ENCODE results near the gene MARK1. TPM values are rescaled to one million over a fixed set of nuclear protein-coding genes. Genes with fewer than 3 reads are reported as not detected.

MARK1 gene
- total RNA-seq, 1 donor from 2014 or later, result 13.2 TPM

GRCh38 chr1:220702733-220703270 is 174.9 kb downstream of the MARK1 start:
- Histone ChIP-seq H3K9me3 (ENCODE audit: low read depth) (no peaks in the 10 kb centered on the region), H3F3A (ENCODE audit: low read depth) (no peaks in the 10 kb centered on the region), H3K4me1 (peaks cover 7% of the 10 kb centered on the region), H3K4me2 (no peak overlapping the region), H3K4me3 (no peak overlapping the region), H2AFZ (replicated peaks) (peak overlapping the region; percentile 14), H3K9ac (no peak overlapping the region), H3K27me3 (no peaks in the 10 kb centered on the region), H4K20me1 (ENCODE audit: low read depth) (no peaks in the 10 kb centered on the region), H3K79me2 (ENCODE audit: low read depth) (no peaks in the 10 kb centered on the region), H3K36me3 (no peaks in the 10 kb centered on the region), H3K27ac (no peak overlapping the region)
- no peak for TF ChIP-seq EZH2phosphoT487 (IDR thresholded peaks at IDR 0.05)
- TF ChIP-seq EZH2 (IDR thresholded peaks at IDR 0.05), result no peak
- TF ChIP-seq CTCF (IDR thresholded peaks at IDR 0.05), result no peak
- peaks cover 3% of the 10 kb centered on the region for H3K27me3 Mint-ChIP-seq (ENCODE audit: insufficient read depth, low read depth)
- H3K9me3 Mint-ChIP-seq, result peaks cover 5% of the 10 kb centered on the region
- no peak for DNase-seq (ENCODE audit: low spot score)
- H3K27ac Mint-ChIP-seq, result no peak overlapping the region
- H3K4me3 Mint-ChIP-seq, result no peak overlapping the region
- H3K4me1 Mint-ChIP-seq, result peaks cover 4% of the 10 kb centered on the region
- no peaks in the 10 kb centered on the region for H3K36me3 Mint-ChIP-seq

GRCh38 chr1:220703305-220703704 is 175.4 kb downstream of the MARK1 start:
- DNase-seq (ENCODE audit: low spot score), result no peak
- Mint-ChIP-seq H3K27ac (no peak overlapping the region), H3K9me3 (peaks cover 5% of the 10 kb centered on the region), H3K4me3 (no peak overlapping the region), H3K4me1 (peaks cover 4% of the 10 kb centered on the region), H3K27me3 (ENCODE audit: insufficient read depth, low read depth) (peaks cover 3% of the 10 kb centered on the region), H3K36me3 (no peaks in the 10 kb centered on the region)
- H3K27ac ChIP-seq, result no peak overlapping the region
- no peaks in the 10 kb centered on the region for H3K27me3 ChIP-seq
- TF ChIP-seq CTCF (IDR thresholded peaks at IDR 0.05), result no peak
- TF ChIP-seq EZH2phosphoT487 (IDR thresholded peaks at IDR 0.05), result no peak
- TF ChIP-seq EZH2 (IDR thresholded peaks at IDR 0.05), result no peak
- no peak overlapping the region for H3K4me3 ChIP-seq
- peaks cover 7% of the 10 kb centered on the region for H3K4me1 ChIP-seq
- no peaks in the 10 kb centered on the region for H3K79me2 ChIP-seq (ENCODE audit: low read depth)
- H4K20me1 ChIP-seq (ENCODE audit: low read depth), result no peaks in the 10 kb centered on the region
- H3K4me2 ChIP-seq, result no peak overlapping the region
- H3F3A ChIP-seq (ENCODE audit: low read depth), result no peaks in the 10 kb centered on the region
- no peaks in the 10 kb centered on the region for H3K36me3 ChIP-seq
- no peak overlapping the region for H3K9ac ChIP-seq
- H3K9me3 ChIP-seq (ENCODE audit: low read depth), result no peaks in the 10 kb centered on the region
- H2AFZ ChIP-seq (replicated peaks), result peak overlapping the region; percentile 14

- H3K9ac ChIP-seq, result no peak overlapping the region
- TF ChIP-seq EZH2phosphoT487 (IDR thresholded peaks at IDR 0.05) (no peak), CTCF (IDR thresholded peaks at IDR 0.05) (no peak), EZH2 (IDR thresholded peaks at IDR 0.05) (no peak)
- H3K27ac ChIP-seq, result no peak overlapping the region
- H3F3A ChIP-seq (ENCODE audit: low read depth), result no peaks in the 10 kb centered on the region
- DNase-seq (ENCODE audit: low spot score), result no peak
- Mint-ChIP-seq H3K4me1 (no peaks in the 10 kb centered on the region), H3K9me3 (peaks cover 5% of the 10 kb centered on the region), H3K27ac (no peak overlapping the region), H3K27me3 (ENCODE audit: insufficient read depth, low read depth) (peaks cover 3% of the 10 kb centered on the region), H3K36me3 (no peaks in the 10 kb centered on the region), H3K4me3 (no peak overlapping the region)
- no peaks in the 10 kb centered on the region for H3K36me3 ChIP-seq
- no peak overlapping the region for H3K4me2 ChIP-seq
- no peaks in the 10 kb centered on the region for H3K79me2 ChIP-seq (ENCODE audit: low read depth)
- H3K4me3 ChIP-seq, result no peak overlapping the region
- H4K20me1 ChIP-seq (ENCODE audit: low read depth), result no peaks in the 10 kb centered on the region
- H2AFZ ChIP-seq (replicated peaks), result no peak overlapping the region
- H3K9me3 ChIP-seq (ENCODE audit: low read depth), result no peaks in the 10 kb centered on the region
- H3K4me1 ChIP-seq, result peaks cover under 1% of the 10 kb centered on the region
- no peaks in the 10 kb centered on the region for H3K27me3 ChIP-seq
These were observed 177.8 kb downstream of the MARK1 start for GRCh38 chr1:220705782-220706181.
